Nephron progenitor cell (in vitro differentiated cells): ENCODE results near the gene FXYD2.

Experiments used
- DNase-seq: peaks from one replicate; pipeline ENCODE4 v3.0.0; 2021
- H3K27ac Mint-ChIP-seq: 2 replicates; pipeline ENCODE4 v1.8.0; 2021; ENCODE audit warnings: mild to moderate bottlenecking, moderate library complexity, mixed read lengths
- H3K27me3 Mint-ChIP-seq: 2 replicates; pipeline ENCODE4 v1.8.0; 2021; ENCODE audit warnings: mild to moderate bottlenecking, low read depth, mixed read lengths; ENCODE audit not compliant: poor library complexity
- H3K36me3 Mint-ChIP-seq: 2 replicates; pipeline ENCODE4 v1.8.0; 2021; ENCODE audit warnings: low read depth, mixed read lengths
- H3K4me1 Mint-ChIP-seq: 2 replicates; pipeline ENCODE4 v1.8.0; 2021; ENCODE audit warnings: mixed read lengths
- H3K4me3 Mint-ChIP-seq: 2 replicates; pipeline ENCODE4 v1.8.0; 2021; ENCODE audit warnings: mild to moderate bottlenecking, moderate library complexity, mixed read lengths
- H3K9me3 Mint-ChIP-seq: 2 replicates; pipeline ENCODE4 v1.8.0; 2021; ENCODE audit warnings: mild to moderate bottlenecking, moderate library complexity, mixed read lengths
- TF ChIP-seq, protein P1 (sequence below): fragments of 200-600 bp; sonication (generic); IDR thresholded peaks from 2 replicates; pipeline ENCODE4 v1.5.0; 2021; ENCODE audit warnings: antibody characterized with exemption

The FXYD2 gene

GRCh38 chr11:117823294-117823945 is 1.1 kb downstream of the FXYD2 start:
- Mint-ChIP-seq H3K27me3 (peaks cover 34% of the 10 kb centered on the region), H3K4me1 (peaks cover 23% of the 10 kb centered on the region), H3K27ac (no peak overlapping the region), H3K4me3 (no peak overlapping the region), H3K36me3 (no peaks in the 10 kb centered on the region), H3K9me3 (no peaks in the 10 kb centered on the region)
- TF ChIP-seq, protein P1, sequence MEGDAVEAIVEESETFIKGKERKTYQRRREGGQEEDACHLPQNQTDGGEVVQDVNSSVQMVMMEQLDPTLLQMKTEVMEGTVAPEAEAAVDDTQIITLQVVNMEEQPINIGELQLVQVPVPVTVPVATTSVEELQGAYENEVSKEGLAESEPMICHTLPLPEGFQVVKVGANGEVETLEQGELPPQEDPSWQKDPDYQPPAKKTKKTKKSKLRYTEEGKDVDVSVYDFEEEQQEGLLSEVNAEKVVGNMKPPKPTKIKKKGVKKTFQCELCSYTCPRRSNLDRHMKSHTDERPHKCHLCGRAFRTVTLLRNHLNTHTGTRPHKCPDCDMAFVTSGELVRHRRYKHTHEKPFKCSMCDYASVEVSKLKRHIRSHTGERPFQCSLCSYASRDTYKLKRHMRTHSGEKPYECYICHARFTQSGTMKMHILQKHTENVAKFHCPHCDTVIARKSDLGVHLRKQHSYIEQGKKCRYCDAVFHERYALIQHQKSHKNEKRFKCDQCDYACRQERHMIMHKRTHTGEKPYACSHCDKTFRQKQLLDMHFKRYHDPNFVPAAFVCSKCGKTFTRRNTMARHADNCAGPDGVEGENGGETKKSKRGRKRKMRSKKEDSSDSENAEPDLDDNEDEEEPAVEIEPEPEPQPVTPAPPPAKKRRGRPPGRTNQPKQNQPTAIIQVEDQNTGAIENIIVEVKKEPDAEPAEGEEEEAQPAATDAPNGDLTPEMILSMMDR: peak; percentile 35
- DNase-seq: no peak

DNA sequence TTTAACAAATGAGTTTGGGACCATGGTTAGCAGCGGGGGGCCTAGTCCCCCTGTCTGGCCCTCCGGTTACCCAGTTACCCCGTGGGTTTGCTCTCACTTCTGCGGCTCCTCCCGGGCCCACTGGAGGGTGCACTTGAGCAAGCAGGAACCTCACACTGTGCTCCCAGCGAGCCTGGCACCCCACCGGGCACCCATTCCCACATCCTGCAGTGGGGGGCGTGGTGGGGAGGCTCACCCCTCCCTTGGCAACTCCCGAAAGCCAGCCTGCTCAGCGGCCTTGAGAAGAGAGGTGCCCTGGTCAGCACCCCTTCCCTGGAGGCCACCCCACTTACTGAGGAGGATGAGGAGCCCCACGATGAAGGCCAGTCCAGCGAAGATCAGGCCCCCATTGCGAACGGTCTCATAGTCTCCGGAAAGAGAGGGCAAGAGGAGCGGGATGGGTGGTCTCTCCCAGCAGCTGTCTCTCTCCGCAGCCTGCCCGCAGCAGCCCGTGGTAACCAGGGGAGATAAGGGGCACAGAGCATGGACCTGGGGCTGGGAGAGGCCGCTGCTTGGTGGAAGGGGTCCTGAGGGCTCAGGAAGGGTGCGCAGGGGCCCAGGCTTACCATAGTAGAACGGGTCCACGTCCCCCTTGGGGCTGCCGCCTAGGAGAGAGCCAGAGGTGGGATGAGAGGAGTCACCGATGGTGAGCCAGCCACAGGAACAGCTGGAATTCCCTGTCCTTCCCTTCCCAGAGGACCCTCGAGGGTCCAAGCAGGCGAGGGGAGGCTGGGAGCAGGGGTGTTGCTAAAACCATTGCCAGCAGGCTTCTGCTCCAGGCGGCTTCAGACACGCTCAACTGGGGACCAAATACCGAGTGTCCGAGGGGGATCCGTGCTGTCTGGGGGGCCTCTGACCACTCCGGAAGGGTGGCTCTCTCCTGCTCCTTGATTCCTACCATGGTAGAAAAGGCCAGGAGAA is 2.2 kb downstream of the FXYD2 start:
- H3K4me1 Mint-ChIP-seq: peaks cover 31% of the 10 kb centered on the region
- no peak overlapping the region for H3K27ac Mint-ChIP-seq
- peak; percentile 62 for DNase-seq
- H3K27me3 Mint-ChIP-seq: peaks cover 34% of the 10 kb centered on the region
- TF ChIP-seq, protein P1: peak; percentile 58
- H3K9me3 Mint-ChIP-seq: no peaks in the 10 kb centered on the region
- H3K4me3 Mint-ChIP-seq: no peak overlapping the region
- no peaks in the 10 kb centered on the region for H3K36me3 Mint-ChIP-seq

- no peak for DNase-seq
- TF ChIP-seq, protein P1: no peak
- Mint-ChIP-seq H3K27ac (no peak overlapping the region), H3K4me3 (no peak overlapping the region), H3K36me3 (no peaks in the 10 kb centered on the region), H3K27me3 (peaks cover 30% of the 10 kb centered on the region), H3K9me3 (no peaks in the 10 kb centered on the region), H3K4me1 (peaks cover 40% of the 10 kb centered on the region)
Observed at GRCh38 chr11:117821431-117821830, 3.1 kb downstream of the FXYD2 start.

DNA sequence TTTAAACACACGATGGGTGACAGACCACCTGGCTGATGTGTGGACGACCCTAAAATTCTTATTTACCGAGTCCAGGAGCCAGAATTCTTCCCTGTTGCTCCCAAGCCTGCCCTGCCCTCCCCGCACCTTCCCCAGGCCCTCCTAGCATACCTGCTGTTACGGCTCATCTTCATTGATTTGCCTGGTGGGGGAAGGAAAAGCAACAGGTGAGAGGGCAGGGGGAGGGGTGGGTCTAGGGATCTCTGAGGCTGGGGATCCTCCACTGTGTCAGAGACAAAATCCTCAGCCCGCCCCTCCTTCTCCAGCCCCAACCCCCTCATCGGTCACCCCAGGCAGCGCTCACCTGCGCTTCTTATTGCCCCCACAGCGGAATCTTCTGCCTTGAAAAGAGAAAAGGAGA is 4.0 kb downstream of the FXYD2 start:
- no peak overlapping the region for H3K4me3 Mint-ChIP-seq
- H3K27me3 Mint-ChIP-seq: peaks cover 29% of the 10 kb centered on the region
- no peaks in the 10 kb centered on the region for H3K36me3 Mint-ChIP-seq
- TF ChIP-seq, protein P1: no peak
- no peak for DNase-seq
- peaks cover 49% of the 10 kb centered on the region for H3K4me1 Mint-ChIP-seq
- no peak overlapping the region for H3K27ac Mint-ChIP-seq
- no peaks in the 10 kb centered on the region for H3K9me3 Mint-ChIP-seq

GRCh38 chr11:117820071-117820470 is 4.5 kb downstream of the FXYD2 start:
- H3K4me1 Mint-ChIP-seq: peaks cover 53% of the 10 kb centered on the region
- no peaks in the 10 kb centered on the region for H3K9me3 Mint-ChIP-seq
- DNase-seq: no peak
- no peaks in the 10 kb centered on the region for H3K36me3 Mint-ChIP-seq
- TF ChIP-seq, protein P1: no peak
- H3K4me3 Mint-ChIP-seq: no peak overlapping the region
- peaks cover 25% of the 10 kb centered on the region for H3K27me3 Mint-ChIP-seq
- H3K27ac Mint-ChIP-seq: no peak overlapping the region
